GM23248 (cell line): Measurements from ENCODE around the gene GGTLC1. TPM values are rescaled to one million over a fixed set of nuclear protein-coding genes. Genes with fewer than 3 reads are reported as not detected.

ENCODE experiments used
- DNase-seq: peaks from one replicate; pipeline ENCODE4 v3.0.0-alpha.2; 2015
- H2AFZ ChIP-seq: fragments of 200-600 bp; sonication (generic); 2 replicates; pipeline ENCODE4 v1.6.1; 2016; ENCODE audit warnings: antibody characterized with exemption
- H3F3A ChIP-seq: fragments of 200-600 bp; sonication (generic); 2 replicates; pipeline ENCODE4 v1.6.1; 2016; ENCODE audit warnings: mild to moderate bottlenecking, antibody characterized with exemption, mixed run types; ENCODE audit not compliant: insufficient read depth
- H3K27ac ChIP-seq: fragments of 200-600 bp; sonication (generic); 2 replicates; pipeline ENCODE4 v1.5.1; 2016; ENCODE audit warnings: mild to moderate bottlenecking
- H3K27me3 ChIP-seq: fragments of 200-600 bp; sonication (generic); replicated peaks from 2 replicates; pipeline ENCODE4 v1.6.1; 2016; ENCODE audit warnings: mild to moderate bottlenecking; ENCODE audit not compliant: insufficient read depth
- H3K36me3 ChIP-seq: fragments of 200-600 bp; sonication (generic); 2 replicates; pipeline ENCODE4 v1.6.1; 2016; ENCODE audit warnings: low read depth, mild to moderate bottlenecking
- H3K4me1 ChIP-seq: fragments of 200-600 bp; sonication (generic); 2 replicates; pipeline ENCODE4 v1.6.1; 2016; ENCODE audit warnings: mild to moderate bottlenecking; ENCODE audit not compliant: insufficient read depth
- H3K4me2 ChIP-seq: fragments of 200-600 bp; sonication (generic); one replicate; pipeline ENCODE4 v1.6.1; 2016; ENCODE audit warnings: mild to moderate bottlenecking; ENCODE audit not compliant: unreplicated experiment
- H3K4me3 ChIP-seq: fragments of 200-600 bp; sonication (generic); 2 replicates; pipeline ENCODE4 v1.5.1; 2016; ENCODE audit warnings: mild to moderate bottlenecking
- H3K79me2 ChIP-seq: fragments of 200-600 bp; sonication (generic); 2 replicates; pipeline ENCODE4 v1.6.1; 2016; ENCODE audit warnings: mild to moderate bottlenecking; ENCODE audit not compliant: insufficient read depth
- H3K9ac ChIP-seq: fragments of 200-600 bp; sonication (generic); 2 replicates; pipeline ENCODE4 v1.6.1; 2016; ENCODE audit warnings: mild to moderate bottlenecking
- H3K9me2 ChIP-seq: fragments of 200-600 bp; sonication (generic); 2 replicates; pipeline ENCODE4 v1.6.1; 2016; ENCODE audit warnings: mixed run types, mild to moderate bottlenecking, moderate library complexity; ENCODE audit not compliant: insufficient read depth
- H3K9me3 ChIP-seq: fragments of 200-600 bp; sonication (generic); one replicate; pipeline ENCODE4 v1.6.1; 2017; ENCODE audit warnings: low read depth
- H4K20me1 ChIP-seq: fragments of 200-600 bp; sonication (generic); 2 replicates; pipeline ENCODE4 v1.6.0; 2016; ENCODE audit not compliant: insufficient read depth
- EZH2 ChIP-seq: fragments of 200-600 bp; sonication (generic); IDR thresholded peaks from 2 replicates; pipeline ENCODE4 v1.6.1; 2018; ENCODE audit warnings: antibody characterized with exemption, mild to moderate bottlenecking; ENCODE audit not compliant: insufficient read depth, poor library complexity, severe bottlenecking
- EZH2phosphoT487 ChIP-seq: fragments of 200-600 bp; sonication (generic); IDR thresholded peaks from 2 replicates; pipeline ENCODE4 v1.6.1; 2018; ENCODE audit warnings: antibody characterized with exemption, moderate library complexity, mild to moderate bottlenecking, low read depth; ENCODE audit not compliant: insufficient read depth
- WGBS, 2 experiments: methylation state at CpG; one replicate each; pipeline ENCODE4 v1.1.6; 2015 to 2017; ENCODE audit warnings: low lambda C conversion rate in 2 of 2, low coverage in 1 of 2; ENCODE audit errors: missing lambda C conversion rate in 2 of 2; 5-methylcytosine and 5-hydroxymethylcytosine counted together
- in situ Hi-C: fragments of 300-500 bp; cut with MboI; formaldehyde crosslinking; loops from 2 replicates; pipeline ENCODE4 v1.15.0; 2020
- polyA plus RNA-seq: library from polyadenylated mRNA; unstranded; fragments of >200 nt; fragmentation: Nextera tagmentation; extraction: Ambion mirVana; gene quantifications from 2 replicates; pipeline ENCODE4 v1.2.1, GENCODE V29; 2016
- total RNA-seq: library from RNA; depleted of rRNA; stranded (reverse); fragments of >200 nt; shearing (Covaris generic); gene quantifications from 2 replicates; pipeline ENCODE4 v1.2.3, GENCODE V29; 2014; rRNA removed

The GGTLC1 gene
- not detected in 2 replicates for total RNA-seq
- polyA plus RNA-seq = not detected in 2 replicates

GRCh38 chr20:23988561-23988960 lies at the start of gene GGTLC1:
TSS of gene GGTLC1 (minus strand) at chr20:23988779. CDS start at chr20:23986611, 2,168 bp downstream.
- Histone ChIP-seq H3K9me2 (no peaks in the 10 kb centered on the region), H3F3A (no peaks in the 10 kb centered on the region), H3K9ac (no peak within 1 kb of the TSS), H4K20me1 (no peaks in the 10 kb centered on the region), H3K27me3 (no peaks in the 10 kb centered on the region), H3K36me3 (no peaks in the 10 kb centered on the region), H2AFZ (no peak within 1 kb of the TSS), H3K4me3 (no peak within 1 kb of the TSS), H3K4me1 (no peaks in the 10 kb centered on the region), H3K9me3 (no peaks in the 10 kb centered on the region), H3K79me2 (no peaks in the 10 kb centered on the region), H3K4me2 (no peak within 1 kb of the TSS), H3K27ac (no peak within 1 kb of the TSS)
- TF ChIP-seq EZH2 = no peak
- no peak for TF ChIP-seq EZH2phosphoT487
- 79 to 86% methylated on average over 22 to 25 of the region's 26 CpGs for WGBS, 2 experiments
- in situ Hi-C loops = loop anchor here (25.0 kb wide), 1 partner anchor 301 kb away; the partner anchor contains the start of gene CST4
- DNase-seq = no peak

- WGBS, 2 experiments = 8 to 27% methylated on average over 2 of the region's 2 CpGs
These were observed 46.2 kb upstream of the GGTLC1 start for GRCh38 chr20:24034820-24035219.

GRCh38 chr20:24033565-24033964 lies 45.0 kb upstream of the GGTLC1 start:
- no peaks in the 10 kb centered on the region for H3K4me1 ChIP-seq
- H3K9me3 ChIP-seq = no peaks in the 10 kb centered on the region
- in situ Hi-C loops = no loop called here
- H3K4me2 ChIP-seq = no peak overlapping the region
- TF ChIP-seq EZH2 = no peak
- no peak for TF ChIP-seq EZH2phosphoT487
- H3K4me3 ChIP-seq = no peak overlapping the region
- H3K27ac ChIP-seq = no peak overlapping the region
- H3K36me3 ChIP-seq = no peaks in the 10 kb centered on the region
- no peaks in the 10 kb centered on the region for H3F3A ChIP-seq
- no peaks in the 10 kb centered on the region for H3K9me2 ChIP-seq
- H3K79me2 ChIP-seq = no peaks in the 10 kb centered on the region
- no peak for DNase-seq
- no peak overlapping the region for H2AFZ ChIP-seq
- no peaks in the 10 kb centered on the region for H3K27me3 ChIP-seq
- no peak overlapping the region for H3K9ac ChIP-seq
- 51 to 56% methylated on average over 3 of the region's 3 CpGs for WGBS, 2 experiments
- no peaks in the 10 kb centered on the region for H4K20me1 ChIP-seq

More at GRCh38 chr20:24034820-24035219, 46.2 kb upstream of the GGTLC1 start:
- Histone ChIP-seq H3K4me1 (no peaks in the 10 kb centered on the region), H3K79me2 (no peaks in the 10 kb centered on the region), H3K4me3 (no peak overlapping the region), H3K27ac (no peak overlapping the region), H3F3A (no peaks in the 10 kb centered on the region), H3K4me2 (no peak overlapping the region), H3K9me2 (no peaks in the 10 kb centered on the region), H3K27me3 (no peaks in the 10 kb centered on the region), H2AFZ (no peak overlapping the region), H4K20me1 (no peaks in the 10 kb centered on the region), H3K9ac (no peak overlapping the region), H3K9me3 (no peaks in the 10 kb centered on the region), H3K36me3 (no peaks in the 10 kb centered on the region)
- no peak for TF ChIP-seq EZH2phosphoT487
- no peak for TF ChIP-seq EZH2
- in situ Hi-C loops = no loop called here
- no peak for DNase-seq

DNA sequence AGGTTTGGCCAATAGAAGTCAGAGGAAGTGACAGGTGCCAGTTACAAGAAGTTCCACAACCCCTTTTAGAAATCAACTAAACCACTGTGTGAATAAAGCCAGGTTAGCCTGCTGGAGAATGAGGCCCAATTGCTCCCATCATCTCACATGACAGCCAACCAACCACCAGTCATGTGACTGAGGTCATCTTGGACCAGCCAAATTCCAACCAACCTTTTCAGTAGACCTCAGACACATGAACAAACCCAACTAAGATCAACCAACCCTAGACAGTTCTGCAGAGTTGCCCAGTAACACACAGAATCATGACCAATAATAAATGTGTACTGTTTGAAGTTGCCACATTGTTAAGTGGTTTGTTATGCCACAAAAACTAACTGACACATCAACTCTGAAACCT lies 44.6 kb upstream of the GGTLC1 start:
- Histone ChIP-seq H3K9me3 (no peaks in the 10 kb centered on the region), H3K27ac (no peak overlapping the region), H3K27me3 (no peaks in the 10 kb centered on the region), H3K36me3 (no peaks in the 10 kb centered on the region), H2AFZ (no peak overlapping the region), H3K79me2 (no peaks in the 10 kb centered on the region), H3K4me3 (no peak overlapping the region), H3F3A (no peaks in the 10 kb centered on the region), H3K4me2 (no peak overlapping the region), H3K9me2 (no peaks in the 10 kb centered on the region), H3K4me1 (no peaks in the 10 kb centered on the region), H4K20me1 (no peaks in the 10 kb centered on the region), H3K9ac (no peak overlapping the region)
- no peak for TF ChIP-seq EZH2
- TF ChIP-seq EZH2phosphoT487 = no peak
- in situ Hi-C loops = no loop called here
- DNase-seq = no peak

- no peak overlapping the region for H3K9ac ChIP-seq
- H4K20me1 ChIP-seq = no peaks in the 10 kb centered on the region
- no peak for DNase-seq
- no peaks in the 10 kb centered on the region for H3K9me3 ChIP-seq
- H3K9me2 ChIP-seq = no peaks in the 10 kb centered on the region
- TF ChIP-seq EZH2phosphoT487 = no peak
- TF ChIP-seq EZH2 = no peak
- 77 to 78% methylated on average over 5 of the region's 5 CpGs for WGBS, 2 experiments
- H3K36me3 ChIP-seq = no peaks in the 10 kb centered on the region
- H3K79me2 ChIP-seq = no peaks in the 10 kb centered on the region
- in situ Hi-C loops = no loop called here
- no peaks in the 10 kb centered on the region for H3K27me3 ChIP-seq
- no peak overlapping the region for H2AFZ ChIP-seq
- H3F3A ChIP-seq = no peaks in the 10 kb centered on the region
- H3K27ac ChIP-seq = no peak overlapping the region
- H3K4me3 ChIP-seq = no peak overlapping the region
- no peaks in the 10 kb centered on the region for H3K4me1 ChIP-seq
- H3K4me2 ChIP-seq = no peak overlapping the region
These were observed 43.9 kb upstream of the GGTLC1 start for GRCh38 chr20:24032400-24032898.
